Measurements from ENCODE around the gene SLC25A39. TPM values are rescaled to one million over a fixed set of nuclear protein-coding genes. Genes with fewer than 3 reads are reported as not detected.

The SLC25A39 gene
- total RNA-seq, 2 donors from 2014 or later = 60.4 to 83.3 TPM

DNA sequence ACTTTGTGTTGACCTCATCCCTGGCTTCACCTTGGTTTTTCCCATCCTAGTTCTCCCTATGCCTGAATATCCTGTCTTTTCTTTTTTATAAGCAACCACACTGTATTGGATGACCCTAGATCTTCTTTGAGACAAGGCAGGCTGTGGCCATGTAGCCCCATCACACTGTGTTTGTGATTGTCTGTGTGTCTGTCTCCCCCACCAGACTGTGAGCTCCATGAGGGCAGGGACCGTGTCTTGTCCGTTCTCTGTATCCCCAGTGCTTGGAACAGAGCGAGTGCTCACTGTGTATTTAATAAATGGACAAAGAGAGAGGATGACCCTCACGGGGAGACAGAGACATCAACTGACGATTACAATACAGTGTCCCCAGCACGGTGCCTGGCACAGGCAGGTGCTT, 7.1 kb downstream of the SLC25A39 start:
- no peak for TF ChIP-seq CTCF (IDR thresholded peaks at IDR 0.05)
- DNase-seq (ENCODE audit: low spot score) = no peak
- Histone ChIP-seq H3K4me1 (peaks cover 0 to 17% of the 10 kb centered on the region in 2 donors), H3K27ac (no peak overlapping the region), H3K36me3 (peaks cover 27% of the 10 kb centered on the region), H3K4me3 (no peak overlapping the region), H3K27me3 (peaks cover 6 to 19% of the 10 kb centered on the region in 2 donors), H3K9me3 (no peaks in the 10 kb centered on the region)

GRCh38 chr17:44315760-44316731, 8.6 kb downstream of the SLC25A39 start:
- Histone ChIP-seq H3K4me1 (peaks cover 0 to 17% of the 10 kb centered on the region in 2 donors), H3K36me3 (peaks cover 18% of the 10 kb centered on the region), H3K27me3 (peaks cover 6 to 19% of the 10 kb centered on the region in 2 donors), H3K4me3 (no peak overlapping the region), H3K27ac (no peak overlapping the region), H3K9me3 (no peaks in the 10 kb centered on the region)
- TF ChIP-seq CTCF (IDR thresholded peaks at IDR 0.05) = no peak
- DNase-seq (ENCODE audit: low spot score) = no peak

DNA sequence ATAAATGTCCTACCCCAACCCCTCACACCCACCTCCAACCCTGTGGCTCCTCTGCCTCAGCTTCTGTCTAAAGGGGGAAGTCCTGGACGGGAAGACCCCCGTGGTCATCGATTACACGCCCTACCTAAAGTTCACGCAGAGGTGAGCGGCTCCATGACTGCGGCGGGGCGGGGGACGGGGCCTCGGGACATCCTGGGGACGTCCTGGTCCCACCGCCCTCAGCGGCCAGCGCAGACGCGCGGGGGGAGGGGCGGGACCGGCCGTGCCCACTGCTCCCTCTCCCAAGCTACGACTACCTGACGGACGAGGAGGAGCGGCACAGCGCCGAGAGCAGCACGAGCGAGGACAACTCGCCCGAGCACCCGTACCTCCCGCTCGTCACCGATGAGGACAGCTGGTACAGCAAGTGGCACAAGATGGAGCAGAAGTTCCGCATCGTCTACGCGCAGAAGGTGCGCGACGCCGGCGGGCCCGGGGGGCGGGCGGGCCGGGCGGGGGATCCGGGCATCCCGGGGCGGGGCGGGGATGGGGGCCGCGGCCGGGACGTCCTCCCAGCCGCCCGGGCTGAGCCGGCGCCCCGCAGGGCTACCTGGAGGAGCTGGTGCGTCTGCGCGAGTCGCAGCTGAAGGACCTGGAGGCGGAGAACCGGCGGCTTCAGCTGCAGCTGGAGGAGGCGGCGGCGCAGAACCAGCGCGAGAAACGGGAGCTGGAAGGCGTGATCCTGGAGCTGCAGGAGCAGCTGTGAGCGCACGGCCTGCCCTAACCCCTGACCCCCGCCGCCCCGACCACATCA, 9.6 kb downstream of the SLC25A39 start:
- TF ChIP-seq CTCF (IDR thresholded peaks at IDR 0.05) = no peak
- Histone ChIP-seq H3K36me3 (peaks cover 8% of the 10 kb centered on the region), H3K4me3 (peak overlapping the region; percentile 11 to 34), H3K27ac (no peak overlapping the region), H3K27me3 (peaks cover 6 to 19% of the 10 kb centered on the region in 2 donors), H3K9me3 (no peaks in the 10 kb centered on the region), H3K4me1 (peaks cover 0 to 17% of the 10 kb centered on the region in 2 donors)
- DNase-seq (ENCODE audit: low spot score) = no peak

DNA sequence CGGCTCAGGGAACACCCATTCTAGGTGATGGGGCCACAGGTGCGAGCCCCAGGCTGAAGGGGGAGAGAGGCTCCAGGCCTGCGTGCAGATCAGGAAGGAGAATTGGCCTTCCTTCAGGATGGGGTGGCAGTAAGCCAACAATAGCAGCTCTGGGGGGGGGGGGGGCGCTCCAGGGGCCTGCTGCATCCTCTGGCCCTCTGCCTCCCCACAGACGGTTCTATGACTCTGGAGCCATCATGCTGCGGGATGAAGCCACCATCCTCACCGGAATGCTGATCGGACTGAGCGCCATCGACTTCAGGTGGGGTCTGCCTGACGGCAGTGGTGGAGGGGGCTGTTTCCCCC, 10.1 kb downstream of the SLC25A39 start:
- no peak for TF ChIP-seq CTCF (IDR thresholded peaks at IDR 0.05)
- Histone ChIP-seq H3K4me1 (peaks cover 0 to 17% of the 10 kb centered on the region in 2 donors), H3K27ac (no peak overlapping the region), H3K4me3 (no peak overlapping the region), H3K36me3 (peaks cover 3% of the 10 kb centered on the region), H3K9me3 (no peaks in the 10 kb centered on the region), H3K27me3 (peaks cover 6 to 19% of the 10 kb centered on the region in 2 donors)
- DNase-seq (ENCODE audit: low spot score) = no peak

DNA sequence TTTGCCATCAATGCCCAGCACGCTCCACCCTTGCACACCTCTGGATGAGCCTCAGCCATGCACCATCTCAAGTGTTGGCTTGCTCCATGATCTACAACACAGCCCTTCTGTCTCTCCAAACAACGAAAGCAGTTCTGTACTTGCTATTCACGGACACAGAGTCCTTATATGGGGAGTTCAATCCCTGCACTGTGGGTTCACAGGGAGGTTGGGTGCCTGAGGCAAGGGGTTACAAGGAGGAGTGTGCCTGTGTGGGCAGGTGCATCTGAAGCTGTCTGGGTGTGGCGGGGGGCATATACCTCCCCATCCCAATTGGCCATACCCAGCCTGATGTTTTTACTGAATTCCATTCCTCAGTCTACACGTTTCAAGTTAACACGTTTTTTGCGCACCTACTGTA, 10.6 kb downstream of the SLC25A39 start:
- Histone ChIP-seq H3K4me1 (peaks cover 0 to 20% of the 10 kb centered on the region in 2 donors), H3K4me3 (no peak overlapping the region), H3K9me3 (no peaks in the 10 kb centered on the region), H3K36me3 (no peaks in the 10 kb centered on the region), H3K27ac (no peak overlapping the region), H3K27me3 (peaks cover 6 to 19% of the 10 kb centered on the region in 2 donors)
- TF ChIP-seq CTCF (IDR thresholded peaks at IDR 0.05) = no peak
- DNase-seq (ENCODE audit: low spot score) = no peak
